GM13976 (cell line): ENCODE measurements around the gene DAP.

Experiments
- DNase-seq: peaks from one replicate; pipeline ENCODE4 v3.0.0; 2012; ENCODE audit warnings: low spot score
- in situ Hi-C: fragments of 300-500 bp; cut with MboI; formaldehyde crosslinking; loops from one replicate; pipeline ENCODE4 v1.12.0; 2022; ENCODE audit warnings: low sequenced_read_pairs, mixed read lengths, inconsistent platforms; ENCODE audit not compliant: unreplicated experiment
- TF ChIP-seq, protein P1 (sequence below): IDR thresholded peaks from 2 replicates; pipeline ENCODE4 v1.5.1; 2012; ENCODE audit warnings: borderline replicate concordance, mild to moderate bottlenecking; ENCODE audit not compliant: insufficient read depth; ENCODE audit errors: extremely low read depth, missing control alignments, control extremely low read depth

DAP gene

DNA sequence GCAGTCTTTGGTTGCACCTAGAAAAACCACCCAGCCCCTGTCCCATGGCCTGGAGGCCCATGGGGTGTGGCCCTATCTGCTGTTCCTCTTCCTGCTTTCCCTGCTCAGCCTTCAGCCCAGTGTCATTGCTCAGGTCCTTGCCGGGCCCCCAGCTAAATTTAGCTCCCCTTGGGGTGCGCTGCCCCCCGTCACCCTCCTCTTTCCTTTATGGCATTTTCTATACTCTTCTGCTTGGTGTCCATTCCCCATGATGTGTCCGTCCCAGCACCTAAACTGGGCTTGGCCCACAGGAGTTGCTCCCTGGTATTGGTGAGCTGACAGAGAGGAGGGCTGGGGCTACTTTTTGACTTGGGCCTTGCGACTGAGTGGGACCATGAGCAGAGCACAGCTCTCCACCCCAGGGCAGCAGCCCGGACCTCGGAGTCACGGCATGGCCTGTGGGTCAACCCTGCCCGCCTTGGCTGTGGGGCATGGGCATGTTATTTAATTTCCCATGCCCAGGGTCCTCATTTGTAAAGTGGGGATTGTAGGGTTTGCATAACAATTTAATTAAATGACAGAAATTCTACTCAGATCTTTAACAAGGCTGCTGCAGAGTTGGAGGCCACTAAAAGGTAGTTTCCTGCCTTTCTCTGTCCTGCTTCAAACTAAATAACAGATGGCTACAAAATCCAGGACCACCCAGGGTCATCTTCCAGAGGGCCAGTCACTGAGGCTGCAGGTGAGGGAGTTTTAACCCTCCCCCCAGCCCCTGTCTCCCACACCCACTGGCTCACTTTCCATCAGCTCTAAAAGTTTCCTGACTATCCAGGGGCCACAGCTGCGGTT, 98.2 kb downstream of the DAP start:
- TF ChIP-seq, protein P1, sequence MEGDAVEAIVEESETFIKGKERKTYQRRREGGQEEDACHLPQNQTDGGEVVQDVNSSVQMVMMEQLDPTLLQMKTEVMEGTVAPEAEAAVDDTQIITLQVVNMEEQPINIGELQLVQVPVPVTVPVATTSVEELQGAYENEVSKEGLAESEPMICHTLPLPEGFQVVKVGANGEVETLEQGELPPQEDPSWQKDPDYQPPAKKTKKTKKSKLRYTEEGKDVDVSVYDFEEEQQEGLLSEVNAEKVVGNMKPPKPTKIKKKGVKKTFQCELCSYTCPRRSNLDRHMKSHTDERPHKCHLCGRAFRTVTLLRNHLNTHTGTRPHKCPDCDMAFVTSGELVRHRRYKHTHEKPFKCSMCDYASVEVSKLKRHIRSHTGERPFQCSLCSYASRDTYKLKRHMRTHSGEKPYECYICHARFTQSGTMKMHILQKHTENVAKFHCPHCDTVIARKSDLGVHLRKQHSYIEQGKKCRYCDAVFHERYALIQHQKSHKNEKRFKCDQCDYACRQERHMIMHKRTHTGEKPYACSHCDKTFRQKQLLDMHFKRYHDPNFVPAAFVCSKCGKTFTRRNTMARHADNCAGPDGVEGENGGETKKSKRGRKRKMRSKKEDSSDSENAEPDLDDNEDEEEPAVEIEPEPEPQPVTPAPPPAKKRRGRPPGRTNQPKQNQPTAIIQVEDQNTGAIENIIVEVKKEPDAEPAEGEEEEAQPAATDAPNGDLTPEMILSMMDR, result no peak
- DNase-seq, result no peak
- in situ Hi-C loops, result no loop called here

- no peak for DNase-seq
- TF ChIP-seq, protein P1, result no peak
- in situ Hi-C loops, result no loop called here
These were observed 99.0 kb downstream of the DAP start for GRCh38 chr5:10662083-10662482.

DNA sequence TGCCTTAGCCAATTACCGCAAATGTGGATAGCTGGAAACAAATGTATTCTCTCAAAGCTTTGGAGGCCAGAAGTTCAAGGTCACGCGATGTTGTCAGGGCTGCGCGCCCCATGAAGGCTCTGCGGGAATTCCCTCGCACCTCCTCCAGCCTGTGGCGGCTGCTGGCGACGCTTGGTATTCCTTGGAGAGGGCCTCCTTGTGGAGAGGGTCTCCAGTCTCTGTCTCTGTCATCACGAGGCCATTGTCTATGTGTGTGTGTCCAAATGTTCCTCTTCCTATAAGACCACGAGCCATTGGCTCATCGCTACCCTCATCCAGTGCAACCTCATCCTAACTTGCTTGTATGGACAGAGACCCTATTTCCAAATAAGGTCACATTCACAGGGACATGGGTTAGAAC, 99.6 kb downstream of the DAP start:
- in situ Hi-C loops, result no loop called here
- TF ChIP-seq, protein P1, result no peak
- DNase-seq, result no peak

DNA sequence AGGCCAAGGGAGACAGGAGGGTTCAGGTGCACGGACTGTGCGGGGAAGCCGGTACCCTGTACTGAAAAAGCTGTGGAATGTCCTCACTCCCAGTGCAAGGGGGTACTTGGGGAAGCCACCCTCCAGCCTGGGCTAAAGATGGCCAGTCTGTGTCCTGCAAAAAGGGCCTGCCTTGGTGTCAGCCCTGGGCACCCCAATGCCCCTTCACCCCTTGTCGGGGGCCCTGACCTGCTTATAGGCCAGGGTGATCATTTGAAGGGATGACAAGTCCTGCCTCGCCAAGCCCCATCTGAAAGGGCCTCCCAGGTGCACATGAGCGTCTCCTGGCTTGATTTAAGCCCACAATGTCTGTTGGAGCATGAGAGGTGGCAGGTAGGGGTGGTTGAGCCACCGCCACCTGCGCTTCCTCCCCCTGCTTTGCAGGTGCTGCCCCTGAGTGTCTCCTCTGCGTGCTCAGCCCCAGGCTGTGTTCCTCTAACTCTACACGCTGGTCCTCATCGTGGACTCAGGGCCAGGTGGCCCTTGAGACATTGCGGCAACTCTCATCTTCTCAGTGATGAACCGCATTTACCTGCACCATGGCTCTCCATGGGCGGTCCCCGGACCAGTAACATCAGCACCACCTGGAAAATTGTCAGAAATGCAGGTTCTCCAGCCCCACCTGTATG, 100.2 kb downstream of the DAP start:
- DNase-seq, result no peak
- TF ChIP-seq, protein P1, result no peak
- in situ Hi-C loops, result no loop called here

- DNase-seq, result no peak
- in situ Hi-C loops, result no loop called here
These were observed 100.9 kb downstream of the DAP start for GRCh38 chr5:10660135-10660534.

DNA sequence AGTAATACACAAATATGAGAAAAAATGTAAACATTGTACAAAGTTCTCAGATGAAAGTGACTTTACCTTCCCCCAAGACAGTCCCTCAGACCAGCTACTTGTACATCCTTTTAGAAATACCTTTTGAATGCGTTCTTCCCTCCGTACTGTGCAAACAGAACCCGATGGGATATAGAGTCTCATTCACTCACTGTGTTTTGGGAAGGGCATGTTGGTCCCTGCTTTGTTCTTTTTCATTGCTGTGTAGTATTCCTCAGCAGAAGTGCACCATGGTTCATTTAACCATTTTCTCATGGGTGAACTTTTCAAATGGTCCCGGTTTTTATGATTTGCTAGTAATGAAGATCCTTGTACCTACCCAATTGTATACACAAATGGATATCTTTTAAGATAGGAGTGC, 102.8 kb downstream of the DAP start:
- TF ChIP-seq, protein P1, result no peak
- in situ Hi-C loops, result no loop called here
- no peak for DNase-seq

More at GRCh38 chr5:10660135-10660534, 100.9 kb downstream of the DAP start:
- TF ChIP-seq, protein P1, result no peak
